ENCODE data around the gene PRR5L.

The PRR5L gene

GRCh38 chr11:36467916-36468315, 171.8 kb downstream of the PRR5L start:
- Histone ChIP-seq H3K27me3 (ENCODE audit: control insufficient read depth, low read length) (peaks cover 8% of the 10 kb centered on the region; the same call in 1 of the 2 replicates), H3K27ac (ENCODE audit: low read depth, low read length) (no peak overlapping the region), H3K4me1 (ENCODE audit: control insufficient read depth, low read length) (no peaks in the 10 kb centered on the region), H3K9me2 (replicated peaks; ENCODE audit: control insufficient read depth, low read length) (no peaks in the 10 kb centered on the region), H3F3A (ENCODE audit: control insufficient read depth, insufficient read depth) (no peaks in the 10 kb centered on the region), H4K20me1 (ENCODE audit: control insufficient read depth, insufficient read depth, low read depth, low read length) (no peaks in the 10 kb centered on the region), H3K9me3 (ENCODE audit: control insufficient read depth, insufficient read depth, low read length) (no peaks in the 10 kb centered on the region), H3K79me2 (ENCODE audit: control insufficient read depth, low read length) (no peaks in the 10 kb centered on the region), H3K4me3 (ENCODE audit: low read length) (no peak overlapping the region), H3K4me2 (ENCODE audit: low read length) (no peak overlapping the region), H3K36me3 (ENCODE audit: control insufficient read depth, low read length) (no peaks in the 10 kb centered on the region)
- TF ChIP-seq CTCF (IDR thresholded peaks at IDR 0.05; ENCODE audit: low read depth, low read length, poor library complexity, severe bottlenecking) (no peak), EZH2phosphoT487 (IDR thresholded peaks at IDR 0.05; ENCODE audit: borderline replicate concordance, low read length) (no peak)

GRCh38 chr11:36469063-36469462, 173.0 kb downstream of the PRR5L start:
- TF ChIP-seq CTCF (IDR thresholded peaks at IDR 0.05; ENCODE audit: low read depth, low read length, poor library complexity, severe bottlenecking) (peak; percentile 24), EZH2phosphoT487 (IDR thresholded peaks at IDR 0.05; ENCODE audit: borderline replicate concordance, low read length) (no peak)
- Histone ChIP-seq H4K20me1 (ENCODE audit: control insufficient read depth, insufficient read depth, low read depth, low read length) (no peaks in the 10 kb centered on the region), H3K27me3 (ENCODE audit: control insufficient read depth, low read length) (peaks cover 8% of the 10 kb centered on the region; the same call in 1 of the 2 replicates), H3K9me2 (replicated peaks; ENCODE audit: control insufficient read depth, low read length) (no peaks in the 10 kb centered on the region), H3K9me3 (ENCODE audit: control insufficient read depth, insufficient read depth, low read length) (no peaks in the 10 kb centered on the region), H3K36me3 (ENCODE audit: control insufficient read depth, low read length) (no peaks in the 10 kb centered on the region), H3K27ac (ENCODE audit: low read depth, low read length) (no peak overlapping the region), H3F3A (ENCODE audit: control insufficient read depth, insufficient read depth) (no peaks in the 10 kb centered on the region), H3K79me2 (ENCODE audit: control insufficient read depth, low read length) (no peaks in the 10 kb centered on the region), H3K4me3 (ENCODE audit: low read length) (no peak overlapping the region), H3K4me1 (ENCODE audit: control insufficient read depth, low read length) (no peaks in the 10 kb centered on the region), H3K4me2 (ENCODE audit: low read length) (no peak overlapping the region)

GRCh38 chr11:36469881-36470802, 174.1 kb downstream of the PRR5L start:
- TF ChIP-seq EZH2phosphoT487 (IDR thresholded peaks at IDR 0.05; ENCODE audit: borderline replicate concordance, low read length) (no peak), CTCF (IDR thresholded peaks at IDR 0.05; ENCODE audit: low read depth, low read length, poor library complexity, severe bottlenecking) (no peak)
- Histone ChIP-seq H3K27me3 (ENCODE audit: control insufficient read depth, low read length) (peaks cover 8% of the 10 kb centered on the region; the same call in 1 of the 2 replicates), H3K9me2 (replicated peaks; ENCODE audit: control insufficient read depth, low read length) (no peaks in the 10 kb centered on the region), H4K20me1 (ENCODE audit: control insufficient read depth, insufficient read depth, low read depth, low read length) (no peaks in the 10 kb centered on the region), H3K9me3 (ENCODE audit: control insufficient read depth, insufficient read depth, low read length) (no peaks in the 10 kb centered on the region), H3K4me1 (ENCODE audit: control insufficient read depth, low read length) (no peaks in the 10 kb centered on the region), H3K4me3 (ENCODE audit: low read length) (no peak overlapping the region), H3K27ac (ENCODE audit: low read depth, low read length) (no peak overlapping the region), H3K79me2 (ENCODE audit: control insufficient read depth, low read length) (no peaks in the 10 kb centered on the region), H3F3A (ENCODE audit: control insufficient read depth, insufficient read depth) (no peaks in the 10 kb centered on the region), H3K36me3 (ENCODE audit: control insufficient read depth, low read length) (no peaks in the 10 kb centered on the region), H3K4me2 (ENCODE audit: low read length) (no peak overlapping the region)
